IMR-90 (cell line): ENCODE results near the gene POLR3G. TPM values are rescaled to one million over a fixed set of nuclear protein-coding genes. Genes with fewer than 3 reads are reported as not detected.

ENCODE experiments used
- ATAC-seq: fragments of 200-7000 bp; cut with Tn5 transposase; 2 replicates; pipeline ENCODE4 v1.9.1; 2020; ENCODE audit warnings: low read depth, mild to moderate bottlenecking, moderate library complexity
- BruUV-seq: library from RNA; stranded (reverse); fragments of 400-500 nt; replicated peaks from 2 replicates; lab custom pipeline; 2021; lab: Mats Ljungman, UMichigan
- CTCF ChIA-PET: fragments of 300-600 bp; formaldehyde crosslinking; extraction: SDS; loops from one replicate; lab custom pipeline; 2021; ENCODE audit warnings: antibody characterized with exemption; lab: Yijun Ruan, JAX
- POLR2A ChIA-PET: fragments of 300-600 bp; sonication (Branson Sonifier 250); formaldehyde crosslinking; loops from one replicate; lab custom pipeline; 2022; ENCODE audit warnings: antibody characterized with exemption; ENCODE audit not compliant: unreplicated experiment; lab: Charles Lee
- DNase-seq: peaks from one replicate; pipeline ENCODE4 v3.0.0; 2013
- H2AFZ ChIP-seq: replicated peaks from 2 replicates; pipeline ENCODE3; 2013; ENCODE audit warnings: low read length, mild to moderate bottlenecking; ENCODE audit not compliant: poor library complexity
- H2AK5ac ChIP-seq: 2 replicates; pipeline ENCODE4 v1.6.1; 2013; ENCODE audit warnings: low read depth, low read length, inconsistent platforms
- H2AK9ac ChIP-seq: replicated peaks from 2 replicates; pipeline ENCODE3; 2013; ENCODE audit warnings: mild to moderate bottlenecking, low read depth, low read length, moderate library complexity; ENCODE audit not compliant: poor library complexity
- H2BK120ac ChIP-seq: 2 replicates; pipeline ENCODE4 v1.6.1; 2013; ENCODE audit warnings: low read depth, low read length, inconsistent platforms
- H2BK15ac ChIP-seq: 3 replicates; pipeline ENCODE4 v1.6.1; 2013; ENCODE audit warnings: low read depth, low read length, inconsistent platforms
- H2BK20ac ChIP-seq: 2 replicates; pipeline ENCODE4 v1.6.1; 2013; ENCODE audit warnings: low read depth, mild to moderate bottlenecking, inconsistent platforms, low read length, moderate library complexity
- H2BK5ac ChIP-seq: 2 replicates; pipeline ENCODE4 v1.6.1; 2013; ENCODE audit warnings: mild to moderate bottlenecking, low read depth, low read length, inconsistent platforms; ENCODE audit not compliant: poor library complexity, severe bottlenecking
- H3K14ac ChIP-seq: replicated peaks from 2 replicates; pipeline ENCODE4 v1.6.1; 2013; ENCODE audit warnings: low read depth, low read length, inconsistent platforms
- H3K18ac ChIP-seq: 2 replicates; pipeline ENCODE4 v1.6.1; 2013; ENCODE audit warnings: low read depth, low read length, control low read depth
- H3K23ac ChIP-seq: 2 replicates; pipeline ENCODE4 v1.6.1; 2013; ENCODE audit warnings: low read depth, low read length, inconsistent platforms
- H3K27ac ChIP-seq: 2 replicates; pipeline ENCODE4 v1.5.1; 2013; ENCODE audit warnings: mild to moderate bottlenecking, control low read depth, low read length; ENCODE audit not compliant: insufficient read depth
- H3K27me3 ChIP-seq: 2 replicates; pipeline ENCODE4 v1.6.1; 2013; ENCODE audit warnings: low read length; ENCODE audit not compliant: control insufficient read depth, insufficient read depth
- H3K36me3 ChIP-seq: 2 replicates; pipeline ENCODE4 v1.6.1; 2013; ENCODE audit warnings: low read length, mixed read lengths; ENCODE audit not compliant: control insufficient read depth, insufficient read depth
- H3K4ac ChIP-seq: 2 replicates; pipeline ENCODE4 v1.6.1; 2013; ENCODE audit warnings: low read depth, low read length, inconsistent platforms
- H3K4me1 ChIP-seq: 2 replicates; pipeline ENCODE4 v1.6.1; 2013; ENCODE audit warnings: low read length, mixed read lengths; ENCODE audit not compliant: control insufficient read depth, insufficient read depth
- H3K4me2 ChIP-seq: 2 replicates; pipeline ENCODE4 v1.6.1; 2013; ENCODE audit warnings: low read depth, mild to moderate bottlenecking, control low read depth, low read length, moderate library complexity
- H3K4me3 ChIP-seq: 2 replicates; pipeline ENCODE4 v1.5.1; 2013; ENCODE audit warnings: low read depth, mild to moderate bottlenecking, control low read depth, low read length, moderate library complexity; ENCODE audit not compliant: insufficient read depth
- H3K56ac ChIP-seq: 2 replicates; pipeline ENCODE4 v1.6.1; 2013; ENCODE audit warnings: low read length, inconsistent platforms; ENCODE audit not compliant: insufficient read depth; ENCODE audit errors: extremely low read depth
- H3K79me1 ChIP-seq, 2 experiments: 2 replicates each; pipeline ENCODE4 v1.6.1; 2013; ENCODE audit warnings: low read length in 2 of 2, inconsistent platforms in 1 of 2, low read depth in 1 of 2
- H3K9ac ChIP-seq: 2 replicates; pipeline ENCODE4 v1.6.1; 2013; ENCODE audit warnings: low read depth, low read length, control low read depth
- H3K9me1 ChIP-seq: 2 replicates; pipeline ENCODE4 v1.6.1; 2013; ENCODE audit warnings: low read length, inconsistent platforms; ENCODE audit not compliant: insufficient read depth
- H3K9me3 ChIP-seq: 2 replicates; pipeline ENCODE4 v1.6.1; 2013; ENCODE audit warnings: low read length; ENCODE audit not compliant: control insufficient read depth, insufficient read depth
- H4K20me1 ChIP-seq: 2 replicates; pipeline ENCODE4 v1.6.1; 2013; ENCODE audit warnings: low read length, inconsistent platforms; ENCODE audit not compliant: insufficient read depth
- H4K5ac ChIP-seq: 2 replicates; pipeline ENCODE4 v1.6.1; 2013; ENCODE audit warnings: mild to moderate bottlenecking, low read depth, low read length, control low read depth
- H4K8ac ChIP-seq, 2 experiments: 2 replicates each; pipeline ENCODE4 v1.6.1; 2013; ENCODE audit warnings: low read depth in 2 of 2, low read length in 2 of 2, control low read depth in 1 of 2, inconsistent platforms in 1 of 2
- H4K91ac ChIP-seq: 2 replicates; pipeline ENCODE4 v1.6.1; 2013; ENCODE audit warnings: low read depth, low read length, inconsistent platforms; ENCODE audit not compliant: insufficient read depth
- BHLHE40 ChIP-seq: fragments of 150-350 bp; IDR thresholded peaks from 2 replicates; pipeline ENCODE4 v1.6.1; 2016; ENCODE audit warnings: mild to moderate bottlenecking, low read depth, low read length
- CEBPB ChIP-seq: IDR thresholded peaks from 2 replicates; pipeline ENCODE4 v1.6.1; 2012; ENCODE audit warnings: low read depth, low read length, improper control_type of control experiment
- CHD1 ChIP-seq: IDR thresholded peaks from 2 replicates; pipeline ENCODE4 v1.6.1; 2012; ENCODE audit warnings: low read depth, low read length, improper control_type of control experiment
- CTCF ChIP-seq: conservative IDR thresholded peaks from 2 replicates; pipeline ENCODE4 v1.5.1; 2012; ENCODE audit warnings: mild to moderate bottlenecking, low read depth, low read length, improper control_type of control experiment
- ELK1 ChIP-seq: fragments of 150-350 bp; IDR thresholded peaks from 2 replicates; pipeline ENCODE4 v1.6.1; 2016; ENCODE audit warnings: low read depth, mild to moderate bottlenecking, low read length, moderate library complexity, borderline replicate concordance
- FOS ChIP-seq: fragments of 150-350 bp; IDR thresholded peaks from 2 replicates; pipeline ENCODE4 v1.6.1; 2016; ENCODE audit warnings: low read depth, low read length
- MAFK ChIP-seq: IDR thresholded peaks from 2 replicates; pipeline ENCODE4 v1.6.1; 2012; ENCODE audit warnings: low read depth, low read length, improper control_type of control experiment
- MAZ ChIP-seq: IDR thresholded peaks from 2 replicates; pipeline ENCODE4 v1.6.1; 2012; ENCODE audit warnings: low read depth, mild to moderate bottlenecking, low read length, improper control_type of control experiment, moderate library complexity, borderline replicate concordance
- MXI1 ChIP-seq: IDR thresholded peaks from 2 replicates; pipeline ENCODE4 v1.6.1; 2012; ENCODE audit warnings: low read depth, mild to moderate bottlenecking, low read length, moderate library complexity, borderline replicate concordance
- NFE2L2 ChIP-seq: fragments of 150-350 bp; IDR thresholded peaks from 2 replicates; pipeline ENCODE4 v1.6.1; 2016; ENCODE audit warnings: low read depth, mild to moderate bottlenecking, low read length
- POLR2A ChIP-seq: IDR thresholded peaks from 2 replicates; pipeline ENCODE4 v1.6.1; 2012; ENCODE audit warnings: mild to moderate bottlenecking, low read depth, low read length
- RAD21 ChIP-seq: IDR thresholded peaks from 2 replicates; pipeline ENCODE4 v1.6.1; 2012; ENCODE audit warnings: low read length, improper control_type of control experiment
- RCOR1 ChIP-seq: IDR thresholded peaks from 2 replicates; pipeline ENCODE4 v1.6.1; 2012; ENCODE audit warnings: mild to moderate bottlenecking, low read length, improper control_type of control experiment; ENCODE audit not compliant: insufficient replicate concordance
- RFX5 ChIP-seq: IDR thresholded peaks from 2 replicates; pipeline ENCODE4 v1.8.0; 2012; ENCODE audit warnings: low read depth, mild to moderate bottlenecking, low read length, moderate library complexity
- SMC3 ChIP-seq: fragments of 150-350 bp; IDR thresholded peaks from 2 replicates; pipeline ENCODE4 v1.6.1; 2016; ENCODE audit warnings: low read depth, mild to moderate bottlenecking, antibody characterized with exemption, low read length, moderate library complexity
- USF2 ChIP-seq: fragments of 150-350 bp; IDR thresholded peaks from 2 replicates; pipeline ENCODE4 v1.6.1; 2017; ENCODE audit warnings: mild to moderate bottlenecking, antibody characterized with exemption, low read length, low read depth
- whole genome bisulfite sequencing, 2 experiments: methylation state at CpG; one replicate each; pipeline versions ENCODE4 v1.1.5 to v1.1.7; 2013; ENCODE audit warnings: missing lambda C conversion rate in 2 of 2; ENCODE audit not compliant: insufficient read length in 1 of 2; ENCODE audit errors: extremely low coverage in 2 of 2; 5-methylcytosine and 5-hydroxymethylcytosine counted together
- dilution Hi-C: fragments of 300-500 bp; cut with HindIII; formaldehyde crosslinking; loops from one replicate; pipeline ENCODE4 v1.14.3; 2018; ENCODE audit warnings: low sequenced_read_pairs; ENCODE audit not compliant: unreplicated experiment
- in situ Hi-C: fragments of 300-500 bp; cut with MboI; formaldehyde crosslinking; loops from 3 replicates; pipeline ENCODE4 v1.14.3; 2019; ENCODE audit warnings: low sequenced_read_pairs, inconsistent platforms, mixed read lengths
- intact Hi-C: fragments of 100-400 bp; cut with micrococcal nuclease; formaldehyde crosslinking; loops from 2 replicates; pipeline ENCODE4 v1.10.0; 2022
- polyA plus RNA-seq, 3 experiments: library from polyadenylated mRNA; depleted of rRNA; stranded (reverse); fragments of >200 nt; gene quantifications; 2 replicates each; pipeline ENCODE4 v1.2.3, GENCODE V29; 2012; ENCODE audit warnings: low replicate concordance in 1 of 3
- total RNA-seq: library from RNA; depleted of rRNA; stranded (reverse); fragments of >200 nt; gene quantifications from 2 replicates; pipeline ENCODE4 v1.2.3, GENCODE V29; 2012

Gene POLR3G
- total and polyA plus RNA-seq, 2 of the 4 experiments (the other 2 are of a cell fraction), result 10.6 to 11.6 TPM

- DNase-seq, result no peak
- no peak overlapping the region for H3K18ac ChIP-seq
- no peak overlapping the region for H3K4ac ChIP-seq
- H4K20me1 ChIP-seq, result no peaks in the 10 kb centered on the region
- no peak overlapping the region for H3K4me2 ChIP-seq
- no peak overlapping the region for H3K14ac ChIP-seq
- no peaks in the 10 kb centered on the region for H3K9me3 ChIP-seq
- WGBS, 2 experiments, result no CpG with 5 or more reads among the region's 3 CpGs
- H3K9me1 ChIP-seq, result no peaks in the 10 kb centered on the region
- dilution Hi-C loops, result no loop called here
- no TSS peak for BruUV-seq
- intact Hi-C loops, result no loop called here
- H3K56ac ChIP-seq, result no peak overlapping the region
- H3K27ac ChIP-seq, result no peak overlapping the region
- in situ Hi-C loops, result no loop called here
- ChIA-PET CTCF (interaction anchor here (0.6 to 1.1 kb wide), 2 partner anchors 10 to 75 kb away, joined by 3 read pairs; no protein-coding TSS in a partner anchor), POLR2A (no interaction called here)
- H3K79me1 ChIP-seq, result peaks cover 3 to 4% of the 10 kb centered on the region in 2 experiments; a peak in 1 of 4 replicates
- H3K4me3 ChIP-seq, result no peak overlapping the region
- no peak overlapping the region for H2BK15ac ChIP-seq
- no peak overlapping the region for H2AK9ac ChIP-seq
- H3K36me3 ChIP-seq, result peaks cover 5% of the 10 kb centered on the region; the same call in 1 of the 2 replicates
- no peaks in the 10 kb centered on the region for H3K27me3 ChIP-seq
- no peak for ATAC-seq
- no peak overlapping the region for H2AK5ac ChIP-seq
- H4K91ac ChIP-seq, result no peak overlapping the region
- no peak overlapping the region for H2BK120ac ChIP-seq
- H3K4me1 ChIP-seq, result peaks cover 2% of the 10 kb centered on the region
- TF ChIP-seq MAZ (no peak), RFX5 (no peak), CHD1 (no peak), RAD21 (no peak), BHLHE40 (no peak), CEBPB (no peak), MAFK (no peak), SMC3 (no peak), MXI1 (no peak), POLR2A (no peak), ELK1 (no peak), CTCF (no peak), FOS (no peak), USF2 (no peak), NFE2L2 (no peak), RCOR1 (no peak)
- no peak overlapping the region for H4K8ac ChIP-seq
- H4K5ac ChIP-seq, result no peak overlapping the region
- no peak overlapping the region for H2BK20ac ChIP-seq
- H2AFZ ChIP-seq, result no peak overlapping the region
- H3K23ac ChIP-seq, result no peak overlapping the region
- H2BK5ac ChIP-seq, result no peak overlapping the region
- H3K9ac ChIP-seq, result no peak overlapping the region
Observed at GRCh38 chr5:90514520-90514919, 39.9 kb downstream of the POLR3G start.
